Spleen (tissue), 7 donors: ENCODE results near the gene BMPR1A.

Source experiments
- POLR2A ChIP-seq, 3 donors: fragments of 450-650 bp; IDR thresholded peaks; one replicate each; pipeline ENCODE4 v1.5.1; 2017; ENCODE audit warnings: antibody characterized with exemption in 3 of 3, mild to moderate bottlenecking in 1 of 3
- POLR2AphosphoS5 ChIP-seq, 3 donors: sonication (generic); formaldehyde crosslinking; IDR thresholded peaks; one replicate each; pipeline ENCODE4 v1.5.1; 2017; ENCODE audit warnings: antibody characterized with exemption in 3 of 3
- TF ChIP-seq, protein P1 (sequence below), 11 experiments: fragments of 200-600 bp in 7 of 11; fragments of 450-650 bp in 4 of 11; sonication (generic) in 4 of 11; IDR thresholded peaks in 8 of 11; conservative IDR thresholded peaks in 3 of 11; 1 replicate in 7 of 11; 2 replicates in 4 of 11; pipeline versions ENCODE4 v1.4.0 to v1.8.0; 2016 to 2021; ENCODE audit warnings: antibody characterized with exemption in 11 of 11, inconsistent platforms in 4 of 11, mild to moderate bottlenecking in 1 of 11
- donor health status: DM: no; HTN: no; CAD: no; lungs with moderate emphysema.
- donor health status: DM: no; HTN: no; CAD: no.
- donor health status: DM: no; HTN: no; CAD: no.

DNA sequence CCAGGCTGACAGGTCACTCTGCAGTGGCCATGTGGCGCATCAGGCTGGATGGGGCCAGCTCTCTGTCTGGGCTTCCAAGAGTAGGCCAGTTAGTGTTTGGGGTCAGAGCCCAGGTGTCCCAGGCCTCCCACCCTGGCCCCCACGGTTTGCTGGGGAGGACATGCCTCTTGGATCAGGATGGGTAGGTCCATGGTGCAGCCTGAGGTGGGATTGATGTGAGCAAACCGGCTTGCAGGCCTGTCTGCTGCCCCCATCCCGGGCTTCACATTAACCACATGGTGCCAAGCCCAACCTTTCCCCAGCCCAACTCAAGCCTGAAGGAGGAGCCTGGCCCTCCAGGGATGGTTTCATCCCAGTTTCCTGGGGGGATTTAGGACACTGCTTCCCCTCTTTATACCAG lies 48.9 kb upstream of the BMPR1A start:
- TF ChIP-seq, protein P1, sequence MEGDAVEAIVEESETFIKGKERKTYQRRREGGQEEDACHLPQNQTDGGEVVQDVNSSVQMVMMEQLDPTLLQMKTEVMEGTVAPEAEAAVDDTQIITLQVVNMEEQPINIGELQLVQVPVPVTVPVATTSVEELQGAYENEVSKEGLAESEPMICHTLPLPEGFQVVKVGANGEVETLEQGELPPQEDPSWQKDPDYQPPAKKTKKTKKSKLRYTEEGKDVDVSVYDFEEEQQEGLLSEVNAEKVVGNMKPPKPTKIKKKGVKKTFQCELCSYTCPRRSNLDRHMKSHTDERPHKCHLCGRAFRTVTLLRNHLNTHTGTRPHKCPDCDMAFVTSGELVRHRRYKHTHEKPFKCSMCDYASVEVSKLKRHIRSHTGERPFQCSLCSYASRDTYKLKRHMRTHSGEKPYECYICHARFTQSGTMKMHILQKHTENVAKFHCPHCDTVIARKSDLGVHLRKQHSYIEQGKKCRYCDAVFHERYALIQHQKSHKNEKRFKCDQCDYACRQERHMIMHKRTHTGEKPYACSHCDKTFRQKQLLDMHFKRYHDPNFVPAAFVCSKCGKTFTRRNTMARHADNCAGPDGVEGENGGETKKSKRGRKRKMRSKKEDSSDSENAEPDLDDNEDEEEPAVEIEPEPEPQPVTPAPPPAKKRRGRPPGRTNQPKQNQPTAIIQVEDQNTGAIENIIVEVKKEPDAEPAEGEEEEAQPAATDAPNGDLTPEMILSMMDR (IDR thresholded peaks at IDR 0.05 in 8 of 11, conservative IDR thresholded peaks at IDR 0.05 in 3 of 11) = no peak
- TF ChIP-seq POLR2A (IDR thresholded peaks at IDR 0.05) (no peak), POLR2AphosphoS5 (IDR thresholded peaks at IDR 0.05) (no peak)
